Muscle of back (tissue), 11 donors: ENCODE data around the gene BABAM2. TPM values are rescaled to one million over a fixed set of nuclear protein-coding genes. Genes with fewer than 3 reads are reported as not detected.
"Not testable (repeated sequence)": the region's sequence is repeated elsewhere in the genome, so short reads cannot be mapped to it uniquely, and the experiment has no call there.

Source experiments
- DNase-seq, 3 donors: peaks; one replicate each; pipeline versions ENCODE4 v3.0.0 to v3.0.0-alpha.2; 2013
- polyA plus RNA-seq, 10 donors: library from polyadenylated mRNA; unstranded; fragments of 120-200 nt; gene quantifications; one replicate each; pipeline ENCODE4 v1.2.1, GENCODE V29; 2013; ENCODE audit not compliant: insufficient read length in 10 of 10

The BABAM2 gene
- polyA plus RNA-seq, 10 donors = 19.7 to 26.0 (median 23.7) TPM

DNA sequence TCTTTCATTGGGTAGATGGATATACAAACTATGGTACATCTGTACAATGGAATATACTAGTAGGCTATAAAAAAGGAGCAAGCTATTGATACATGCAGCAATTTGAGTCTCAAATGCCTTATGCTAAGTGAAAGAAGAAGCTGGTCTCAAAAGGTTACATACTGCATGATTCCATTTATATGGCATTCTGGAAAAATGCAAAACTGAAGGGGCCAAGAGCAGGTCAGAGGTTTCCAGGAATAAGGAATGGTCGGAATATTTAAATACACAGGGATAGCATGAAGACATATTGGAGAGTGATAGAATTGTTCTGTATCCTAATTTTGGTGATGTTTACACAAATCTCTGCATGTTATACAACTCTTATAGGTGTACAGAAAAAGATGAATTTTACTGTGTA, 85.8 kb downstream of the BABAM2 start:
- DNase-seq = no peak

DNA sequence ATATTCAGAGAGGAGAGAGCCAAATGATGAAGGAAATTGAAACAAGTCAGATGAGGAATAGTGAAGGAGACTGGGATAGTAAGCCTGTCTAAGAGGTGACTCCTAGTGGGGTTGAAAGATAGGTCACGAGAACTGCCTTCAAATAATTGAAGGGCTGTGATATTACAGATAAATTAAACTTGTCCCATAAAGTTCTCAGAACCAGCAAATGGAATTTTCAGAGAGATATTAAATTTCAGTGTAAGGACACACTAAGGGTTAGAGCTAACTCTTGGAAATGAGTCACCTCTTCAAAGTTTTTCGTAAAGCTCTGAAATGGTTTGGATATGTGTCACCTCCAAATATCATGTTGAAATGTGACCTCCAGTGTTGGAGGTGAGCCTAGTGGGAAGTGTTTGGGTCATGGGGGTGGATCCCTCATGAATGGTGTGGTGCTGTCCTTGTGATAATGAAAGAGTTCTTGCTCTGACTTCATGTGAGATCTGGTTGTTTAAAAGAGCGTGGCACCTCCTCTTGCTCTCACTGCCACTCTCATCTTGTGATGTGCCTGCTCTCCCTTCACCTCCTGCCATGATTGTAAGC, 87.3 kb downstream of the BABAM2 start:
- DNase-seq = peak in 1 of 3 donors; percentile 89

DNA sequence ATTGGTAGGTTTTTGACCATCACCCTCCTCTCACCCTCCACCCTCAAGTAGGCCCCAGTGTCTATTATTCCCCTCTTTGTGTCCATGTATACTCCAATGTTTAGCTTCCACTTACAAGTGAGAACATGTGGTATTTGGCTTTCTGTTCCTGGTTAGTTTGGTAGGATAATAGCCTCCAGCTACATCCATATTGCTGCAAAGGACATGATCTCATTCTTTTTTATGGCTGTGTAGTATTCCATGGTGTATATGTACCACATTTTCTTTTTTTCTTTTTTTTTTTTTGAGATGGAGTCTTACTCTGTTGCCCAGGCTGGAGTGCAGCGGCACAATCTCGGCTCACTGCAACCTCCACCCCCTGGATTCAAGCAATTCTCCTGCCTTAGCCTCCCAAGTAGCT, 88.2 kb downstream of the BABAM2 start:
- DNase-seq = not testable (repeated sequence)

DNA sequence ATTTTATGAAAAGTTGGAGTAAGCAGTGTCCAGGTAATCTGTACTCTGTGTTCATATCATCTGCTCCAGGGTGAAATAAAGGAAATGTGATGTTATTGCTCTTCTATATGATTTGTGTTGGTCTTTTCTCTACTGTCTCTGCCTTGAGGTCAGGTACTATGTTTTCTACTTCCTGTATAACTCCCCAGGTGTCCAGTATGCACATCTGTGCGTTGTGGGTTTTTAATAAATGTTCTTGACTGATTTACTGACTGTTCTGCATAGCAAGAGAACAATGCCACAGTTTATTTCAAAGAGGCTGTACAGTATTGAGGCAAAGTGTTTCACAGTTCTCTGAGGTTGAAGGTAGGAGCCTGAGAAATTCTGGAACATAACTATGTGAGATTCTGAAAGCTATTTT, 89.7 kb downstream of the BABAM2 start:
- no peak for DNase-seq

DNA sequence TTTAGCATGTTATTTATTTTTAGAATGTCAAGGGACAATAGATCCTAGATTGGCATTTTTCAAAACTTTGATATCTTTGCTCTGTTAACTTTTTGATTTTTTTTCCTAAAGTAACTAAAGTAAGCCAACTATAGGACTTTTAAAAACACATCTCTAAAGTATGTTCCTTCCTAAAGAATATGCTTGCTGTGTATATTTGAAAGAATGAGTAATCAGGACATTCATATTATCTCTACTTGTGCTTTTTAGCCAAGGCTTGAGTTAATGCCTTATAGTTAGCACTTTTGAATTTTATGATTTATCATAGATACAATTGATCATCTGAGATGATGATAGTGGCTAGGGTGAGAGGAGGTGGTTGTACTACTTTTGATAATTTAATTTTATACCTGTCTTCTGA, 93.6 kb downstream of the BABAM2 start:
- DNase-seq = no peak

DNA sequence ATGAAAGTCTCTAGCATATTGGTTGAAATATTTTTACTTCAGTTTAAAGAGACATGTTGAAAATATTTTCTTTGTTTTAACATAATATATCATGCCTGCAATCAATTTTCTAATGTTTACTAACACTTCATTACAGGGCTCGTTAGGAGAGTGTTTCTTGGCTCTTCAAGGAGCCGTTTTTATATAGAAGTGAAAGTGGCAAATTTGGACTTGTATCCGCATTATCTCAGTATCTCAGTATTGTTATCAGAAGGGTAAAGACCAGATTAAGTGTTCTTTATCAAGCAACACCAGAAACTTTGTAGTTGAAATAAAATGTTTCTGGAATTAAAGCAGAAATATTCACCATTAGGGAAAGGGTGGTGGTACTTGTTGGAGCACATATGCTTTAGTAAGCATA, 97.8 kb downstream of the BABAM2 start:
- DNase-seq = no peak

DNA sequence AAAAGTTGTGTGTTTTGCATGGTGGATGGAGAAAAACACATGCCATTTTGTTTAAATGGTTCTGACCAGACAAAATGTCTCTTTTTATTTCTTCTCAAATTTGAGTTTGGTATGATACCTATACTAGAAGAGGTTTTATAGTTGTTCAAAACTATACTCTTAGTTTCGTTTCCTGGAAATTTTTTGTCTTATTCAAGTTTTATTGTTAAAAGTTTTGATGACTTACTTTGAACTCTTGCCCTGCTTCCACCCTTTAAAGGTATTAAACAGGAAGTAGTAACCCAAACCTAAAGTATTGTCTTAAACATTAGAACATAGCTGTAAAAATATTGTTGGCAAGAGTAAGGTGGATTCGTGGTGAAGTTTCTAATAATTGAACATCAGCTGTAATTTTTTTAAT, 98.2 kb downstream of the BABAM2 start:
- DNase-seq = no peak

DNA sequence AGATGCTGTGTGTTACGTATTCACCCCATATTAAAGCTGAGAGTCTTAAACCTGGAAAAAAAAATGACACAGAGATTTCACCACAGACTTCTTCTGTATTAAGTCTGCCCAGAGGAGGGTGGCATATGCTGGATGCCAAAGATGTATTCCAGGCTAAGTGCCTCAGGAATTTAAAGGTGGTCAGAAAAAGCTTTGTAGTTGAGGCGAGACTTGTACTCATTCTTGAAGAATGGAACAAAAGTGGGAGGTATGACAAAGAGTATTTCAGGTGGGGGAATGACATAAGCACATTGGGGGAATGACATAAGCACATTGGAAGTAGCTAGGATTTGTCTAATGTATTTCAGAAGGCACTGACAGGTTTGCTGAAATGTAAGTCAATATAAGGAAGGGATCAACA, 98.6 kb downstream of the BABAM2 start:
- no peak for DNase-seq

DNA sequence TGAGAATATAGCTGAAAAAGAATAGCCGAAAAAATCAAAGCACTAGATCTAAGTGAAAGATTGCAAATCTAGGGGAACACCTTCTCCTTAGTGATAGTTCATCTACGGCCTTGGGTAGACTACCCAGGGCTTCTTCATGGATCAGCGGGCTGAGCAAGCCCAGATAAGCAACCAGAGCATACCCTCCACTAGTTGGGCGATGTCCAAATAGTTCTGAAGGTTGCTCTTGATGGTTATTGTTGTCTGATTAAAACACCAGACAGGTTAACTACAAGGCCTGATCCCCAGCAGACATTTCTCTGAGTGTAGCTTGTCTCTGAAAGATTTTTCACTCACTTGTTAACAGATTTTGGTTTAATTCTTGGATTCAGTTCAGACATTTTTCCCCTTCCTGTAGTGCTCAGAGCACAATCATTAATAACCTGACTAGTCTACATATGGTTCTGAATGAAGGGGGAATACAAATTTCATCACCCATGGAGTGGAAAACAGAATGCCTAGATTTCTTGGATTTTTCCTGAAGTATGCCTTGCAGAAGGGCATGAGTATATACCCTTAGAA, 99.6 kb downstream of the BABAM2 start:
- peak in 1 of 3 donors; percentile 46 for DNase-seq

DNA sequence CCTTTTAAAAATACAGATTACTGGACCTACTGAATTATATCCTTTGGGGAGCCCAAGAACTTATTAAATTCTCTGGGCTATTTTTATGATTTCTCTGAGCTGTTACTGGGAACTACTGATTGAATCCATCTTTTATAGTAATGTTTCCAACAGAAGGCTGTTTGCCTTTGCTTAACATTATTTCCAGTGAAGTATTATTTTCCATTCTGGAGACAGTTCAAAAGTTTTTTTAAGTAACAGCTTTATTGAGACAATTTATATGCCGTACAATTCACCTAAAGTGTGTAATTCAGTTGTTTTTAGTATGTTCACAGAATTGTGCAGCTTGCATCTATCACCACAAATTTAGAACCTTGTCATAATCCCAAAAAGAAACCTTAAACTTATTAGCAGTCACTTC, 100.6 kb downstream of the BABAM2 start:
- DNase-seq = peak; percentile 24 to 65 (median 29)

DNA sequence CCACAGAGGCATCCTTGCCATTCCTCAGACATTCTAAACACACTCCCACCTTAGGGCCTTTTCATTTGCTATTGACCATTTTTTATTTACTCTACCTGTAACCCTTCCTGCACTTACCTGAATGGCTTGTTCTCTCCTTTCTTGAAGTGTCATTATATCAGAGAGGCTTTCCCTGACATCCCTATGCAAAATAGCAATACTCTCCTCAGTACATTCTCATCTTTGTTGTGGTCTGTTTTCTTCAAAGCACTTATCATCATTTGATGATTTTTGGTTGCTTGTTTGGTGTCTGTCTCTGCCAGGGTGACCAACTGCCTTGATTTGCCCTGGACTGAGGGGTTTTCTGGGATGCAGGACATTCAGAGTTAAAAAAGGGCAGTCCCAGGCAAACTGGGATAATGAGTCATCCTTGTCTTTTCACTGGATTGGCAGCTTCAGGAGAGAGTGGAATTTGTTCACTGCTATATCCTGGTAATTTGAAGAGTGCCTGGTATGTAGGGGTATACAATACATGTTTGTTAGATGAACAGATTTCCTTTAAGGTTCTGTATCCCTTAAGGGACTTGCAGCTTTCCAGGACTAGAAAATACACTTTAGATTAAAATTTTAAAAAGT, 102.4 kb downstream of the BABAM2 start:
- DNase-seq = peak in 1 of 3 donors; percentile 58

DNA sequence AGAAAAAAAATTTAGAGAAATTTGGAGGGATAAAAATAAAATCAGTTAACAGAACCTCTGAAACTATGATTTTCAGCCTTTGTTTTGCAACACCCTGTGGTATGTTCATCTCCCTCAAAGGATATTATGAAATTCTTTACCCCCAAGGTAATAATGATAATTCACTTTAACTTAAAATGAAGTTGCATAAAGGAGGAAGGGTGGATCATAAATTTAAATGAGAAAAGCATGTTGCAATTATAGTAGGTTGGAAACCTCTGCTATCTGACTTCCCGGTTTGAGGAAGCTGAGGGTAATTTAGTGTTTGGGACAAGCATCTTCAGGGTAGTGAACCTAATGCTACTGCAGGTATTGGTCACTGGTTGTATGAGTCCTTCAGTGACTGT, 102.9 kb downstream of the BABAM2 start:
- DNase-seq = no peak

DNA sequence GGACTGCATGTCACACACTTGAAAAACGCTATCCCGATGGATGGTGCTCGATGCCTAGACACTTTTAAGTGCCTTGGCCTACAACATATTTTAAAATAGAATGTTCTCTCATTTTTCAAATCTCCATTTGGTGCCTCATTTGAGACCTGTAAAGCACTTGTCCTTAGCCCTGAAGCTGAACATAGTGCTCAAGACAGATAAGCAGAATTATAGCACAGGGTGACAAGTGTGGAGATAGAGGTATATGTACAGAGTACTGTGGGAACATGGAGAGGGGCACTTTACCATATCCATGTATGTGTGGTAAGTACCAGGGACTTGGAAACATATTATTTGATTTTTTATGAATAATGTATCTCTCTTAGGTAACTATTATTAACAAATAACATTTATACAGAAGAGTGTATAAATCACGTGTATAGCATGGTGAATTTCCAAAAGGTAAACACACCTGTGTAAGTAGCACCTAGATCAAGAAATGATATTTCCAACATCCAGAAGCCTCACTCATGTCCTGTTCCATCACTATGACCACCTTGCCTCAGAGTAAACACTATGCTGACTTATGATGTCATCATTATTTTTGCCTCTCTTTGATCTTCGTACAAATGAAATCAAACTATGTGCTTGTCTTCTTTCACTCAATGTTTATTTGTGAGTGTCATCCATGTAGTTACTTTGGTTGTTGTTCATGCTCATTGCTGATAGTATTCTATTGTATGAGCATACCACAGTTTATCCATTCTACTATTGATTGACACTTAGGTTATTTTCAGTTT, 103.6 kb downstream of the BABAM2 start:
- DNase-seq = no peak

DNA sequence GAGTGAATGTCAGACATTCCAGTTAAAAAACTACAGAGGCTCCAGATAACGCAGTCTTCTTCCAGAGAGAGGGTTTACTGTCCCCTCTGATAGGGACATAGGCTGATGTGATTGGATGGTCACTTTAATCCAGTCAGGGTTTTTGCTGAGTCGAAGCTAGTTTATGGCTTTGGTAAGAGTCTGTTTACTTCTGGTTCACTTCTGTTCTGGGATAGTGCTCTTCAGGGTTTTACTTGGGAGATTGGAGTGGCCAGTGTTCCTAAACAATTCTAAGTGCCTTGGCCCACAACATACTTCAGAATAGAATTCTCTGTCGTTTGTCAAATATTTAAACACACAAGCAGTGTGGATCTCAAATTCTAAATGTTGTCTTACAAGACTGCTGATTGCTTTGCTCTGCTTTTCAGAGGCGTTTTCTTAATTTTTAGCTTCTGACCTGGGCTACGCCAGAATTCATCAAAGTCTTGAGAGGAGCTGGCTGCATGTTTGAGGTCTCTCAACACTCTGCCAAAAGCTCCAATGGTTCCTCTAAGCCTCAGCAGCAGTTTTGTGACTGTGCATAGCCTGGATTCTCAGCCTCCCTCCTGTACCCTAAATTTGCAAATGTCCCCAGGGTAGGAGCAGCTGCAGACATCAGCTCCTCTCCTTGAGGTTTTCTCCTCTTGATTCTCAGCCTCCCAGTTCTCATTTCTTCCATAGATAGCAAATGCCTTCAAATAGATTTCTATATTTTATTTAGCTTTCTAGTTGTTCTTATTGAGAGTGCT, 105.8 kb downstream of the BABAM2 start:
- no peak for DNase-seq

DNA sequence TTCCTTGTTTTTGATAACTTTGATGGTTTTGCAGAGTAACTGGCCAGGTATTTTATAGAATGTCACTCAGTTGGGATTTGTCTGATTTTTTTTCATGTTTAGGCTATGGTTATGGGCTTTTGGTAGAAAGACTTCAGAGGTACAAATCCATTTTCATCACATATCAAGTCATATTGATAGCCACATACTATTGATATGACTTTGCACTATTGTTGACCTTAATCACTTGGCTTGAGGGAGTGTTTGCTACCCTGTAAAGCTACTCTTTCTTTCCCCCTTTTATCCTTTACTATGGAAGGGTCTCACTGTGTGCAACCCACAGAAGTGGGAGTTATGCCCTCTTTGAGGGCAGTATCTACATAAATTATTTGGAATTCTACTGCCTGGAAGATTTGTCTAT, 109.8 kb downstream of the BABAM2 start:
- no peak for DNase-seq

DNA sequence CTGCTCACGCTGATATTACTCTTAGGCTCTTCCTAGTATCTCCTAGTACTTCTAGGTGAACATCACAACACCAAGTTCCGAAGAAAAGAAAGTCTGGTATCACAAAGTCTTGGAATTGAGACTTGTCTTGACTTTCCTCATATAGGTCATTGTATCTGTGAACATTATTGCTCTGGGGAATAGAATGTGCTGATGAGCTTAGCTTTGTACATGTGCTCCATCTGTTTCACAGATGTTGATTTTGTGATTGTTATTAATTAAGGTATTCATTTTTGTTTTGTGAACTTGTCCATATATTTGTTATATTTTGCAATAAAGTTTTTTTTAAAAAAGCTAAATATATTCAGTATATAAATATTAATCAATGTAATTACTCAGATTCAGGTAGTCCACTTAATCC, 111.7 kb downstream of the BABAM2 start:
- no peak for DNase-seq

DNA sequence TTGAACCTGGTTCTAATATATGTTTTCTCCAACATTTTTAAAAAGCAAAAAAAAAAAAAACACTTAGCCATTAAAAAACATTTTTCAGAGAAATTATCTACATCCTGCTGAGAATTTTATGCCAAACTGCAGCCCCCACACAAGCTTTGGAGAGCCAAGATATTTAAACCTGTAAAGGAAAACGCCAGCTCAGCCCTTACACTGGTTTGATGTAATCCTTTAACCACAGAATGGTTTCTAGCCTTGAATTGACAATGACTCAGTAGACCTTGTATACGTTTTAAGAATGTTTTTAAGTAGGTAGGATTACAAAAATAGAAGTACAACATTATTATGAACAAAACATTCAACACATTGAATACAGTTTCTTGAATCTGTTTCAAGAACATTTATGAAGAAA, 113.6 kb downstream of the BABAM2 start:
- DNase-seq = peak in 2 of 3 donors; percentile 27 to 76

DNA sequence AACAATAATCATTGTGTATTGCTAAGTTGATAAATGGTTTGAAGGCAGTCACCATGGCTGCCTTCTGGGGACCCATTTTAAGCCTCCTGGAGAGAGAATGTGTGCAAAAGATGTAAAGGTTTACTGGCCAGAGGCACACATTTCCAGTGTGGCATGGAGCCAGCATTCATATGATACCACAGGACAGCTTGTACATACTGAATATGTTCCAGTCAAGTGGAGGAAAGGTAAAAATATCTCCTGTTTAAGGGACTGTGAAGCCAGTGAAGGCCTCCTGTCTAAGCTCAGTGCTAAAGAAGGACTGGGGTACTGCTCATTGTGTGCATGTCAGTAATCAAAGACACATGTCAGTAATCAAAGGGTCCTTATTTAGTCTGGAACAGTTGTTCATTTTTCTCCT, 119.2 kb downstream of the BABAM2 start:
- peak in 1 of 3 donors; percentile 26 for DNase-seq

DNA sequence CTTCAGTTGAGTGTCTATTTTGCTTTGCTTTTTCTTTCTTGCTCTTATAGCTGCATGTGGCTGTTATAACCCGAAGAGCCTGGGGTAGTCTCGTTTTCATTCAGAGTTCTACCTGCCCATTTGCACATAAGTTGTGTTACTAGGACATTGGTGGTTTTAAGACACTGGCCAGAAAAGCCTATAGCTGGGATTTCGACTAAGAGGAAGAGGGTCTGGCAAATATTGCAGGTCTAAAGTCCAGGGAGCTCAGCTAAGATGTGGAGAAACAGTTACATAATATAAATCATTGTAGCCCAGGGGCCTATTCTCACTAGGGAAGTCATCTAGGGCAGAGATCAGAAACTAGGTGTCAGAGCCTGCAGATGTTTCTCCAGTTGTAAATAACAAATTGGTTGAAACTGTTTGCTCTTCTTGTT, 120.8 kb downstream of the BABAM2 start:
- DNase-seq = no peak

DNA sequence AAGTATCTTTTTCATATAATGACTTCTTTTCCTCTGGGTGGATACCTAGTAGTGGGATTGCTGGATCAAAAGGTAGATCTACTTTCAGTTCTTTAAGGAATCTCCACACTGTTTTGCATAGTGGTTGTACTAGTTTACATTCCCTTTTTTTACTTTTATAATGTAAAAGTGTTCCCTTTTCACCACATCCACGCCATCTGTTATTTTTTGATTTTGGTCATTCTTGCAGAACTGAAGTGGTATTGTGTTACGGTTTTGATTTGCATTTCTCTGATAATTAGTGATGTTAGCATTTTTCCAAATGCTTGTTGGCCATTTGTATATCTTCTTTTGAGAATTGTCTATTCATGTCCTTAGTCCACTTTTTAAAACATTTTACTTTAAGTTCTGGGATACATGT, 127.9 kb downstream of the BABAM2 start:
- DNase-seq = not testable (repeated sequence)

DNA sequence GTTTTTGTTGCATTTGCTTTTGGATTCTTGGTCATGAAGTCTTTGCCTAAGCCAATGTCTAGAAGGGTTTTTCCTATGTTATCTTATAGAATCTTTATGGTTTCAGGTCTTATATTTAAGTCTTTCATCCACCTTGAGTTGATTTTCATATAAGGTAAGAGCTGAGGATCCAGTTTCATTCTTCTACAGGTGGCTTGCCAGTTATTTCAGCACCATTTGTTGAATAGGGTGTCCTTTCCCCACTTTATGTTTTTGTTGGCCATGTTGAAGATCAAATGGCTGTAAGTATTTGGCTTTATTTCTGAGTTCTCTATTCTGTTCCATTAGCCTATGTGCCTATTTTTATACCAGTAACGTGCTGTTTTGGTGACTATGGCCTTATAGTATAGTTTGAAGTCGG, 129.0 kb downstream of the BABAM2 start:
- not testable (repeated sequence) for DNase-seq

DNA sequence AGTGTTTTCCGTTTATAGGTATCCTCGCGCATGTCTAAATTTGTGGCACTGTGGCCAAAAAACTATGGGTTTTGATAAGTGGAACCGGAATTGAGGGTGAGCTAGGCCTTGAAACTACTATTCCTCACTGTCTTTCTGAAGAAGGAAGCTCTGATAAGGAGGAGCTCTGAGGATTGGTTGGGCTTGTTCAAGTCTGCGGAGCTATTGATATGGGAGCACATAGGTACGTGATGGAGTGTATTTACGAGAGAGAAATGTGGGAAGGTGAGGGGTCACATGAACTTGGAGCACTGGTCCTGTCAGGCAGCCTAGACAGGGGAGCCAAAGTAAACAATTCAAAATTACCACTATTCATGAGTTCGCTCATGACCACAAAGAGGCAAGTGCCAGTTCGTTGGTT, 131.4 kb downstream of the BABAM2 start:
- no peak for DNase-seq
